GM12878 (cell line): ENCODE data around the gene IFI6. TPM values are rescaled to one million over a fixed set of nuclear protein-coding genes. Genes with fewer than 3 reads are reported as not detected.

Source experiments
- ATAC-seq: fragments of 200-7000 bp; cut with Tn5 transposase; 3 replicates; pipeline ENCODE4 v1.9.1; 2020; ENCODE audit warnings: mild to moderate bottlenecking, moderate library complexity
- BruUV-seq: library from RNA; stranded (reverse); fragments of 400-500 nt; replicated peaks from 2 replicates; lab custom pipeline; 2021; lab: Mats Ljungman, UMichigan
- CTCF ChIA-PET: fragments of 300-600 bp; sonication (Branson Sonifier 250); formaldehyde crosslinking; extraction: SDS; loops from one replicate; lab custom pipeline; 2021; ENCODE audit warnings: inconsistent platforms; lab: Yijun Ruan, JAX
- POLR2A ChIA-PET: fragments of 350-600 bp; formaldehyde crosslinking; extraction: SDS; loops from one replicate; lab custom pipeline; 2021; ENCODE audit warnings: inconsistent platforms; lab: Charles Lee
- RAD21 ChIA-PET: fragments of 300-600 bp; sonication (Branson Sonifier 250); formaldehyde crosslinking; loops from one replicate; lab custom pipeline; 2023; ENCODE audit warnings: antibody characterized with exemption; ENCODE audit not compliant: unreplicated experiment; lab: Charles Lee
- SMC1A ChIA-PET: fragments of 300-600 bp; sonication (Branson Sonifier 250); formaldehyde crosslinking; loops from one replicate; lab custom pipeline; 2023; ENCODE audit not compliant: unreplicated experiment, uncharacterized antibody; lab: Charles Lee
- DNase-seq: peaks from one replicate; pipeline ENCODE4 v3.0.0-alpha.2; 2011; ENCODE audit warnings: low read depth, low spot score
- FAIRE-seq: peaks from 3 replicates; lab custom pipeline; 2011; peaks lifted over from hg19 to GRCh38; lab: Jason Lieb, UNC
- H2AFZ ChIP-seq: 2 replicates; pipeline ENCODE4 v1.6.0; 2011; ENCODE audit warnings: low read depth, low read length, control low read depth; ENCODE audit not compliant: control insufficient read depth
- H3K27ac ChIP-seq: 2 replicates; pipeline ENCODE4 v1.5.1; 2011; ENCODE audit warnings: control low read depth; ENCODE audit not compliant: control insufficient read depth, insufficient read depth
- H3K27me3 ChIP-seq, 2 experiments: replicated peaks in 1 of 2; 2 replicates each; pipeline versions ENCODE4 v1.6.0 to v1.6.1; 2011; ENCODE audit warnings: low read length in 1 of 2; ENCODE audit not compliant: control insufficient read depth in 2 of 2, insufficient read depth in 2 of 2
- H3K36me3 ChIP-seq, 2 experiments: 2 replicates each; pipeline ENCODE4 v1.5.1; 2011; ENCODE audit warnings: low read length in 1 of 2; ENCODE audit not compliant: control insufficient read depth in 2 of 2, insufficient read depth in 2 of 2
- H3K4me1 ChIP-seq: 2 replicates; pipeline ENCODE4 v1.6.1; 2011; ENCODE audit warnings: mild to moderate bottlenecking, low read length, moderate library complexity, mixed read lengths; ENCODE audit not compliant: control insufficient read depth, insufficient read depth
- H3K4me2 ChIP-seq: 2 replicates; pipeline ENCODE4 v1.6.0; 2011; ENCODE audit warnings: control low read depth; ENCODE audit not compliant: control insufficient read depth, insufficient read depth
- H3K4me3 ChIP-seq: fragments of 200-600 bp; sonication (generic); 2 replicates; pipeline ENCODE4 v1.5.1; 2016
- H3K79me2 ChIP-seq: 2 replicates; pipeline ENCODE4 v1.6.0; 2011; ENCODE audit warnings: low read length; ENCODE audit not compliant: control insufficient read depth, insufficient read depth
- H3K9ac ChIP-seq: 2 replicates; pipeline ENCODE4 v1.8.0; 2011; ENCODE audit warnings: low read length, control low read depth, mixed read lengths; ENCODE audit not compliant: control insufficient read depth, insufficient read depth
- H3K9me3 ChIP-seq: replicated peaks from 3 replicates; pipeline ENCODE4 v1.5.1; 2011; ENCODE audit warnings: mild to moderate bottlenecking, low read length; ENCODE audit not compliant: control insufficient read depth, insufficient read depth
- H4K20me1 ChIP-seq: 2 replicates; pipeline ENCODE4 v1.6.0; 2011; ENCODE audit not compliant: control insufficient read depth, insufficient read depth
- BCL3 ChIP-seq: IDR thresholded peaks from 2 replicates; pipeline ENCODE4 v1.6.1; 2011; ENCODE audit warnings: borderline replicate concordance, low read depth, mild to moderate bottlenecking, moderate library complexity, low read length; ENCODE audit not compliant: insufficient read depth, poor library complexity, severe bottlenecking
- IRF4 ChIP-seq: IDR thresholded peaks from 2 replicates; pipeline ENCODE4 v1.6.1; 2011; ENCODE audit warnings: low read depth, low read length
- LARP7 ChIP-seq: fragments of 450-650 bp; IDR thresholded peaks from 2 replicates; pipeline ENCODE4 v1.6.1; 2017; ENCODE audit warnings: mild to moderate bottlenecking
- MLLT1 ChIP-seq: fragments of 450-650 bp; IDR thresholded peaks from 2 replicates; pipeline ENCODE4 v1.6.1; 2016; ENCODE audit warnings: mild to moderate bottlenecking
- MTA3 ChIP-seq: IDR thresholded peaks from 2 replicates; pipeline ENCODE4 v1.6.1; 2012; ENCODE audit warnings: low read length, inconsistent platforms, borderline replicate concordance
- NBN ChIP-seq: fragments of 450-650 bp; IDR thresholded peaks from 2 replicates; pipeline ENCODE4 v1.6.1; 2016
- NFIC ChIP-seq: IDR thresholded peaks from 2 replicates; pipeline ENCODE4 v1.6.1; 2012; ENCODE audit warnings: low read depth, mild to moderate bottlenecking, inconsistent platforms, low read length, moderate library complexity
- NKRF ChIP-seq: fragments of 450-650 bp; conservative IDR thresholded peaks from 2 replicates; pipeline ENCODE4 v1.6.1; 2017; ENCODE audit warnings: mild to moderate bottlenecking, moderate library complexity
- PKNOX1 ChIP-seq: fragments of 450-650 bp; IDR thresholded peaks from 2 replicates; pipeline ENCODE4 v1.6.1; 2016; ENCODE audit warnings: mild to moderate bottlenecking
- SMAD5 ChIP-seq: IDR thresholded peaks from 2 replicates; pipeline ENCODE4 v1.6.1; 2016; ENCODE audit warnings: antibody characterized with exemption, low read depth
- TCF12 ChIP-seq: IDR thresholded peaks from 2 replicates; pipeline ENCODE4 v1.6.1; 2011; ENCODE audit warnings: low read depth, mild to moderate bottlenecking, low read length
- TCF3 ChIP-seq: IDR thresholded peaks from 2 replicates; pipeline ENCODE4 v1.6.1; 2012; ENCODE audit warnings: low read depth, mild to moderate bottlenecking, low read length, borderline replicate concordance; ENCODE audit not compliant: insufficient read depth
- ZBTB33 ChIP-seq: fragments of 450-650 bp; IDR thresholded peaks from 2 replicates; pipeline ENCODE4 v1.6.1; 2017; ENCODE audit warnings: mild to moderate bottlenecking
- WGBS: methylation state at CpG from one replicate; pipeline ENCODE4 v1.1.6; 2016; ENCODE audit warnings: low lambda C conversion rate; ENCODE audit not compliant: insufficient replicate concordance, insufficient coverage; ENCODE audit errors: missing lambda C conversion rate; 5-methylcytosine and 5-hydroxymethylcytosine counted together
- in situ Hi-C: fragments of 300-500 bp; cut with MboI; formaldehyde crosslinking; loops from 9 replicates; pipeline ENCODE4 v1.14.3; 2018; ENCODE audit warnings: mixed read lengths
- intact Hi-C: fragments of 100-400 bp; cut with micrococcal nuclease; formaldehyde crosslinking; loops from one replicate; pipeline ENCODE4 v1.14.2; 2022; ENCODE audit not compliant: unreplicated experiment
- polyA plus RNA-seq, 11 experiments: library from polyadenylated mRNA; depleted of rRNA in 4 of 11; unstranded in 6 of 11; stranded (reverse) in 5 of 11; fragments of >200 nt; fragmentation: Nextera tagmentation in 4 of 11; fragmentation: Illumina TruSeq in 1 of 11; extraction: Ambion mirVana in 4 of 11; extraction: Trizol in 1 of 11; gene quantifications; 1 replicate in 1 of 11; 2 replicates in 10 of 11; pipeline versions ENCODE4 v1.2.1 to v1.2.3, GENCODE V29; 2011 to 2016; ENCODE audit warnings: inconsistent platforms in 2 of 11, missing spikeins in 2 of 11, low read depth in 1 of 11
- total RNA-seq, 4 experiments: library from RNA; depleted of rRNA in 3 of 4; stranded (reverse); fragments of >200 nt in 3 of 4; fragmentation: Illumina TruSeq in 1 of 4; extraction: Trizol in 1 of 4; gene quantifications; 2 replicates each; pipeline versions ENCODE4 v1.2.1 to v1.2.3, GENCODE V29; 2013 to 2021

Gene IFI6
- total and polyA plus RNA-seq, 10 of the 15 experiments (the other 5 are each of a cell fraction or from before 2014, with no cell fraction given) = 5.6 to 123 (median 69.0) TPM

GRCh38 chr1:27624467-27625178 lies 47.4 kb downstream of the IFI6 start:
- ATAC-seq (peak; percentile 31), DNase-seq (peak; percentile 67), FAIRE-seq (peak; percentile 31)
- H3K4me1 ChIP-seq = peaks cover 63% of the 10 kb centered on the region
- peaks cover 42% of the 10 kb centered on the region for H3K79me2 ChIP-seq
- H3K4me2 ChIP-seq = peak overlapping the region; percentile 47
- peak overlapping the region; percentile 85 for H3K27ac ChIP-seq
- ChIA-PET POLR2A (interaction anchor here (0.6 to 14.3 kb wide), 7 partner anchors 11 to 933 kb away, joined by 4 to 141 read pairs (median 10); partner anchors contain the start of genes FGR and IFI6), CTCF (interaction anchor here (0.6 to 17.2 kb wide), 9 partner anchors 8 to 390 kb away, joined by 3 to 208 read pairs (median 4); partner anchors contain the start of genes AHDC1 and WDTC1), SMC1A (interaction anchor here (1.0 to 10.4 kb wide), 7 partner anchors 8 to 148 kb away, joined by 3 to 114 read pairs (median 9); partner anchors contain the start of gene STX12), RAD21 (interaction anchor here (1.0 to 17.1 kb wide), 11 partner anchors 7 to 148 kb away, joined by 3 to 211 read pairs (median 5); partner anchors contain the start of genes AHDC1 and STX12)
- H4K20me1 ChIP-seq = no peaks in the 10 kb centered on the region
- in situ Hi-C loops (no loop called here), intact Hi-C loops (loop anchor here (2.0 kb wide), 1 partner anchor 14 kb away; no protein-coding TSS in a partner anchor)
- H2AFZ ChIP-seq = no peak overlapping the region; the same call in 1 of the 2 replicates
- peaks cover 0 to 8% of the 10 kb centered on the region in 2 experiments; a peak in 2 of 4 replicates for H3K36me3 ChIP-seq
- no peaks in the 10 kb centered on the region for H3K27me3 ChIP-seq
- BruUV-seq = no TSS peak
- 43% methylated on average over 7 of the region's 7 CpGs for WGBS
- H3K9ac ChIP-seq = peak overlapping the region; percentile 76
- H3K9me3 ChIP-seq = no peaks in the 10 kb centered on the region
- H3K4me3 ChIP-seq = peak overlapping the region; percentile 93
- TF ChIP-seq NKRF (peak; percentile 38), MLLT1 (peak; percentile 67), NFIC (no peak), MTA3 (no peak), PKNOX1 (peak; percentile 26; the same call in 1 of the 2 replicates), ZBTB33 (0 out of 2 replicates have a peak, but pooled peaks have one; percentile 5), TCF3 (peak; percentile 80; the same call in 1 of the 2 replicates), LARP7 (0 out of 2 replicates have a peak, but pooled peaks have one; percentile 7), TCF12 (0 out of 2 replicates have a peak, but pooled peaks have one; percentile 41), IRF4 (0 out of 2 replicates have a peak, but pooled peaks have one; percentile 29), BCL3 (peak; percentile 10), SMAD5 (0 out of 2 replicates have a peak, but pooled peaks have one; percentile 11), NBN (peak; percentile 52)
